GM23338 (cell line): Measurements from ENCODE around the gene CD22. TPM values are rescaled to one million over a fixed set of nuclear protein-coding genes. Genes with fewer than 3 reads are reported as not detected.

ENCODE experiments used
- ATAC-seq: fragments of 200-7000 bp; cut with Tn5 transposase; 3 replicates; pipeline ENCODE4 v1.9.1; 2020
- DNase-seq: peaks from one replicate; pipeline ENCODE4 v3.0.0-alpha.2; 2015; ENCODE audit warnings: low spot score
- H2AFZ ChIP-seq: fragments of 200-600 bp; sonication (generic); 2 replicates; pipeline ENCODE4 v1.8.0; 2016; ENCODE audit warnings: antibody characterized with exemption, mild to moderate bottlenecking, moderate library complexity
- H3F3A ChIP-seq: fragments of 200-600 bp; sonication (generic); replicated peaks from 2 replicates; pipeline ENCODE4 v1.8.0; 2017; ENCODE audit warnings: antibody characterized with exemption, mixed run types, low read depth
- H3K27ac ChIP-seq: fragments of 200-600 bp; sonication (generic); 2 replicates; pipeline ENCODE4 v1.6.1; 2016; ENCODE audit warnings: low read depth
- H3K27me3 ChIP-seq: fragments of 200-600 bp; sonication (generic); 2 replicates; pipeline ENCODE4 v1.8.0; 2016; ENCODE audit warnings: mild to moderate bottlenecking, mixed run types, moderate library complexity; ENCODE audit not compliant: insufficient read depth
- H3K36me3 ChIP-seq: fragments of 200-600 bp; sonication (generic); 2 replicates; pipeline ENCODE4 v1.8.0; 2016; ENCODE audit warnings: mild to moderate bottlenecking; ENCODE audit not compliant: insufficient read depth
- H3K4me1 ChIP-seq: fragments of 200-600 bp; sonication (generic); 2 replicates; pipeline ENCODE4 v1.8.0; 2016; ENCODE audit warnings: mild to moderate bottlenecking, moderate library complexity; ENCODE audit not compliant: insufficient read depth
- H3K4me2 ChIP-seq: fragments of 200-600 bp; sonication (generic); 2 replicates; pipeline ENCODE4 v1.7.1; 2017; ENCODE audit warnings: mixed run types
- H3K4me3 ChIP-seq: fragments of 200-600 bp; sonication (generic); 2 replicates; pipeline ENCODE4 v1.6.1; 2016; ENCODE audit warnings: mixed run types
- H3K79me2 ChIP-seq: fragments of 200-600 bp; sonication (generic); replicated peaks from 2 replicates; pipeline ENCODE4 v1.8.0; 2017; ENCODE audit warnings: mild to moderate bottlenecking; ENCODE audit not compliant: insufficient read depth
- H3K9me2 ChIP-seq: fragments of 200-600 bp; sonication (generic); 2 replicates; pipeline ENCODE4 v1.8.0; 2017; ENCODE audit not compliant: insufficient read depth
- H4K20me1 ChIP-seq: fragments of 200-600 bp; sonication (generic); replicated peaks from 2 replicates; pipeline ENCODE4 v1.8.0; 2017; ENCODE audit warnings: mild to moderate bottlenecking; ENCODE audit not compliant: insufficient read depth
- H3K27ac Mint-ChIP-seq: 2 replicates; pipeline ENCODE4 v1.8.0; 2020; ENCODE audit warnings: inconsistent platforms, mild to moderate bottlenecking, moderate library complexity, mixed read lengths
- H3K27me3 Mint-ChIP-seq: 3 replicates; pipeline ENCODE4 v1.8.0; 2022; ENCODE audit warnings: low read depth, mild to moderate bottlenecking, moderate library complexity, mixed read lengths, inconsistent platforms; ENCODE audit not compliant: insufficient read depth, poor library complexity
- H3K36me3 Mint-ChIP-seq: 3 replicates; pipeline ENCODE4 v1.8.0; 2021; ENCODE audit warnings: low read depth, mild to moderate bottlenecking, inconsistent platforms, moderate library complexity, mixed read lengths
- H3K4me1 Mint-ChIP-seq: 3 replicates; pipeline ENCODE4 v1.8.0; 2020; ENCODE audit warnings: mild to moderate bottlenecking, inconsistent platforms, mixed read lengths
- H3K4me3 Mint-ChIP-seq: 3 replicates; pipeline ENCODE4 v1.8.0; 2021; ENCODE audit warnings: moderate library complexity, mild to moderate bottlenecking, inconsistent platforms, mixed read lengths
- H3K9me3 Mint-ChIP-seq: 3 replicates; pipeline ENCODE4 v1.8.0; 2020; ENCODE audit warnings: moderate library complexity, mild to moderate bottlenecking, inconsistent platforms, mixed read lengths
- CREB1 ChIP-seq: fragments of 250-450 bp; sonication (Bioruptor Pico); IDR thresholded peaks from 2 replicates; pipeline ENCODE4 v1.5.0; 2020; ENCODE audit warnings: low read depth, mild to moderate bottlenecking, moderate library complexity
- EZH2 ChIP-seq: fragments of 200-600 bp; sonication (generic); IDR thresholded peaks from one replicate; pipeline ENCODE4 v1.8.0; 2017; ENCODE audit warnings: antibody characterized with exemption, mild to moderate bottlenecking, low read depth; ENCODE audit not compliant: unreplicated experiment
- JUNB ChIP-seq: IDR thresholded peaks from one replicate; pipeline ENCODE4 v1.6.1; 2016; ENCODE audit warnings: antibody characterized with exemption; ENCODE audit not compliant: unreplicated experiment
- POLR2AphosphoS5 ChIP-seq: IDR thresholded peaks from 2 replicates; pipeline ENCODE4 v1.6.1; 2016; ENCODE audit warnings: antibody characterized with exemption, low read depth
- STAT1 ChIP-seq: IDR thresholded peaks from one replicate; pipeline ENCODE4 v1.6.1; 2016; ENCODE audit warnings: antibody characterized with exemption; ENCODE audit not compliant: unreplicated experiment
- ZNF331 ChIP-seq: fragments of 250-450 bp; sonication (Bioruptor Pico); IDR thresholded peaks from 2 replicates; pipeline ENCODE4 v1.5.0; 2020; ENCODE audit warnings: low read depth, mild to moderate bottlenecking, moderate library complexity
- polyA plus RNA-seq: library from polyadenylated mRNA; unstranded; fragments of >200 nt; fragmentation: Nextera tagmentation; extraction: Ambion mirVana; gene quantifications from 2 replicates; pipeline ENCODE4 v1.2.1, GENCODE V29; 2016
- total RNA-seq: library from RNA; depleted of rRNA; stranded (reverse); fragments of >200 nt; shearing (Covaris generic); gene quantifications from 2 replicates; pipeline ENCODE4 v1.2.3, GENCODE V29; 2014
- TF ChIP-seq, protein P1 (sequence below): IDR thresholded peaks from 2 replicates; pipeline ENCODE4 v1.6.1; 2016; ENCODE audit warnings: antibody characterized with exemption
- TF ChIP-seq, protein P2 (sequence below): fragments of 250-450 bp; sonication (Bioruptor Pico); IDR thresholded peaks from 2 replicates; pipeline ENCODE4 v1.5.0; 2020; ENCODE audit warnings: mild to moderate bottlenecking, moderate library complexity
- TF ChIP-seq, protein P3 (sequence below): IDR thresholded peaks from one replicate; pipeline ENCODE4 v1.6.1; 2018; ENCODE audit warnings: antibody characterized with exemption; ENCODE audit not compliant: unreplicated experiment

Gene CD22
- total and polyA plus RNA-seq, 2 experiments from 2014 or later: 0.10 to 0.32 TPM

DNA sequence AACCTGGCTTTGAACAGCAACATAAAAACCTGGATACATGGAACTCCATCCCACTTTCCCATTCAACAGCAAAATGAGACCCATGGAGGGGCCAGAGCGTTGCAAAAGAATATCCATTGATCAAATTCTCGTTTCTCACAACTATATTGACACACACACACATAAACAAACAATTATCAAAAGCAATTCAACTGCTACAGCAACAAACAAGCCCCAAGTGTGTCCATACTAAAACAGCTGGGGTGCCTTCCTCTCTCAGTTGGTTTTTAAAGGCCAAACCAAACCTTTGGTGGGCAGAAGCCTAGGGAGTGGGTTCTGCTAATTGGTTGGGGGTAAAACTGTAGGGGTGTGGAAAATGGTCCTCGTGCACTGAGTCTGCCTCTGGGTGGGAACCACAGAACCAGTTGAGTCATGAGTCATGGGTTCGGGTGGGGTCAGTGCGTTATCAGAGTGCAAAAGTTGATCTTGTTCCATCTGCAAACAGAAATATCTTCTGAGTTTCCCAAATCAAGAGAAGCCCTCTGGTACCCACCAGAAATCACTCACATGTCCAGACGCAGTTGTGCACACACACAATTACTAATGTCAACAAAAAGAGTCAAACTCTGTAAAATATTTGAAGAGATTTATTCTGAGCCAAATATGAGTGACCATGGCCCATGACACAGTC is 60.3 kb downstream of the CD22 start:
- Mint-ChIP-seq H3K9me3 (peaks cover 48% of the 10 kb centered on the region), H3K27me3 (no peaks in the 10 kb centered on the region), H3K27ac (no peak overlapping the region), H3K4me3 (no peak overlapping the region), H3K4me1 (no peaks in the 10 kb centered on the region), H3K36me3 (peaks cover 11% of the 10 kb centered on the region; the same call in 2 of the 3 replicates)
- Histone ChIP-seq H3K9me2 (no peaks in the 10 kb centered on the region), H4K20me1 (no peaks in the 10 kb centered on the region), H2AFZ (no peak overlapping the region), H3K36me3 (peaks cover 8% of the 10 kb centered on the region; the same call in 1 of the 2 replicates), H3K27ac (no peak overlapping the region), H3K27me3 (no peaks in the 10 kb centered on the region), H3K79me2 (no peaks in the 10 kb centered on the region), H3K4me2 (no peak overlapping the region), H3K4me1 (no peaks in the 10 kb centered on the region), H3F3A (no peaks in the 10 kb centered on the region), H3K4me3 (no peak overlapping the region)
- TF ChIP-seq JUNB (no peak), EZH2 (no peak), ZNF331 (CRISPR knock-in tag) (no peak), CREB1 (CRISPR knock-in tag) (no peak), STAT1 (no peak), POLR2AphosphoS5 (no peak)
- TF ChIP-seq, protein P1, sequence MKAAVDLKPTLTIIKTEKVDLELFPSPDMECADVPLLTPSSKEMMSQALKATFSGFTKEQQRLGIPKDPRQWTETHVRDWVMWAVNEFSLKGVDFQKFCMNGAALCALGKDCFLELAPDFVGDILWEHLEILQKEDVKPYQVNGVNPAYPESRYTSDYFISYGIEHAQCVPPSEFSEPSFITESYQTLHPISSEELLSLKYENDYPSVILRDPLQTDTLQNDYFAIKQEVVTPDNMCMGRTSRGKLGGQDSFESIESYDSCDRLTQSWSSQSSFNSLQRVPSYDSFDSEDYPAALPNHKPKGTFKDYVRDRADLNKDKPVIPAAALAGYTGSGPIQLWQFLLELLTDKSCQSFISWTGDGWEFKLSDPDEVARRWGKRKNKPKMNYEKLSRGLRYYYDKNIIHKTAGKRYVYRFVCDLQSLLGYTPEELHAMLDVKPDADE: no peak
- TF ChIP-seq, protein P2, sequence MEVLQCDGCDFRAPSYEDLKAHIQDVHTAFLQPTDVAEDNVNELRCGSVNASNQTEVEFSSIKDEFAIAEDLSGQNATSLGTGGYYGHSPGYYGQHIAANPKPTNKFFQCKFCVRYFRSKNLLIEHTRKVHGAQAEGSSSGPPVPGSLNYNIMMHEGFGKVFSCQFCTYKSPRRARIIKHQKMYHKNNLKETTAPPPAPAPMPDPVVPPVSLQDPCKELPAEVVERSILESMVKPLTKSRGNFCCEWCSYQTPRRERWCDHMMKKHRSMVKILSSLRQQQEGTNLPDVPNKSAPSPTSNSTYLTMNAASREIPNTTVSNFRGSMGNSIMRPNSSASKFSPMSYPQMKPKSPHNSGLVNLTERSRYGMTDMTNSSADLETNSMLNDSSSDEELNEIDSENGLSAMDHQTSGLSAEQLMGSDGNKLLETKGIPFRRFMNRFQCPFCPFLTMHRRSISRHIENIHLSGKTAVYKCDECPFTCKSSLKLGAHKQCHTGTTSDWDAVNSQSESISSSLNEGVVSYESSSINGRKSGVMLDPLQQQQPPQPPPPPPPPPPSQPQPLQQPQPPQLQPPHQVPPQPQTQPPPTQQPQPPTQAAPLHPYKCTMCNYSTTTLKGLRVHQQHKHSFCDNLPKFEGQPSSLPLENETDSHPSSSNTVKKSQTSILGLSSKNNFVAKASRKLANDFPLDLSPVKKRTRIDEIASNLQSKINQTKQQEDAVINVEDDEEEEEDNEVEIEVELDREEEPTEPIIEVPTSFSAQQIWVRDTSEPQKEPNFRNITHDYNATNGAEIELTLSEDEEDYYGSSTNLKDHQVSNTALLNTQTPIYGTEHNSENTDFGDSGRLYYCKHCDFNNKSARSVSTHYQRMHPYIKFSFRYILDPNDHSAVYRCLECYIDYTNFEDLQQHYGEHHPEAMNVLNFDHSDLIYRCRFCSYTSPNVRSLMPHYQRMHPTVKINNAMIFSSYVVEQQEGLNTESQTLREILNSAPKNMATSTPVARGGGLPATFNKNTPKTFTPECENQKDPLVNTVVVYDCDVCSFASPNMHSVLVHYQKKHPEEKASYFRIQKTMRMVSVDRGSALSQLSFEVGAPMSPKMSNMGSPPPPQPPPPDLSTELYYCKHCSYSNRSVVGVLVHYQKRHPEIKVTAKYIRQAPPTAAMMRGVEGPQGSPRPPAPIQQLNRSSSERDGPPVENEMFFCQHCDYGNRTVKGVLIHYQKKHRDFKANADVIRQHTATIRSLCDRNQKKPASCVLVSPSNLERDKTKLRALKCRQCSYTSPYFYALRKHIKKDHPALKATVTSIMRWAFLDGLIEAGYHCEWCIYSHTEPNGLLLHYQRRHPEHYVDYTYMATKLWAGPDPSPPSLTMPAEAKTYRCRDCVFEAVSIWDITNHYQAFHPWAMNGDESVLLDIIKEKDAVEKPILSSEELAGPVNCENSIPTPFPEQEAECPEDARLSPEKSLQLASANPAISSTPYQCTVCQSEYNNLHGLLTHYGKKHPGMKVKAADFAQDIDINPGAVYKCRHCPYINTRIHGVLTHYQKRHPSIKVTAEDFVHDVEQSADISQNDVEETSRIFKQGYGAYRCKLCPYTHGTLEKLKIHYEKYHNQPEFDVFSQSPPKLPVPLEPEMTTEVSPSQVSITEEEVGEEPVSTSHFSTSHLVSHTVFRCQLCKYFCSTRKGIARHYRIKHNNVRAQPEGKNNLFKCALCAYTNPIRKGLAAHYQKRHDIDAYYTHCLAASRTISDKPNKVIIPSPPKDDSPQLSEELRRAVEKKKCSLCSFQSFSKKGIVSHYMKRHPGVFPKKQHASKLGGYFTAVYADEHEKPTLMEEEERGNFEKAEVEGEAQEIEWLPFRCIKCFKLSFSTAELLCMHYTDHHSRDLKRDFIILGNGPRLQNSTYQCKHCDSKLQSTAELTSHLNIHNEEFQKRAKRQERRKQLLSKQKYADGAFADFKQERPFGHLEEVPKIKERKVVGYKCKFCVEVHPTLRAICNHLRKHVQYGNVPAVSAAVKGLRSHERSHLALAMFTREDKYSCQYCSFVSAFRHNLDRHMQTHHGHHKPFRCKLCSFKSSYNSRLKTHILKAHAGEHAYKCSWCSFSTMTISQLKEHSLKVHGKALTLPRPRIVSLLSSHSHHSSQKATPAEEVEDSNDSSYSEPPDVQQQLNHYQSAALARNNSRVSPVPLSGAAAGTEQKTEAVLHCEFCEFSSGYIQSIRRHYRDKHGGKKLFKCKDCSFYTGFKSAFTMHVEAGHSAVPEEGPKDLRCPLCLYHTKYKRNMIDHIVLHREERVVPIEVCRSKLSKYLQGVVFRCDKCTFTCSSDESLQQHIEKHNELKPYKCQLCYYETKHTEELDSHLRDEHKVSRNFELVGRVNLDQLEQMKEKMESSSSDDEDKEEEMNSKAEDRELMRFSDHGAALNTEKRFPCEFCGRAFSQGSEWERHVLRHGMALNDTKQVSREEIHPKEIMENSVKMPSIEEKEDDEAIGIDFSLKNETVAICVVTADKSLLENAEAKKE (CRISPR knock-in tag): no peak
- TF ChIP-seq, protein P3, sequence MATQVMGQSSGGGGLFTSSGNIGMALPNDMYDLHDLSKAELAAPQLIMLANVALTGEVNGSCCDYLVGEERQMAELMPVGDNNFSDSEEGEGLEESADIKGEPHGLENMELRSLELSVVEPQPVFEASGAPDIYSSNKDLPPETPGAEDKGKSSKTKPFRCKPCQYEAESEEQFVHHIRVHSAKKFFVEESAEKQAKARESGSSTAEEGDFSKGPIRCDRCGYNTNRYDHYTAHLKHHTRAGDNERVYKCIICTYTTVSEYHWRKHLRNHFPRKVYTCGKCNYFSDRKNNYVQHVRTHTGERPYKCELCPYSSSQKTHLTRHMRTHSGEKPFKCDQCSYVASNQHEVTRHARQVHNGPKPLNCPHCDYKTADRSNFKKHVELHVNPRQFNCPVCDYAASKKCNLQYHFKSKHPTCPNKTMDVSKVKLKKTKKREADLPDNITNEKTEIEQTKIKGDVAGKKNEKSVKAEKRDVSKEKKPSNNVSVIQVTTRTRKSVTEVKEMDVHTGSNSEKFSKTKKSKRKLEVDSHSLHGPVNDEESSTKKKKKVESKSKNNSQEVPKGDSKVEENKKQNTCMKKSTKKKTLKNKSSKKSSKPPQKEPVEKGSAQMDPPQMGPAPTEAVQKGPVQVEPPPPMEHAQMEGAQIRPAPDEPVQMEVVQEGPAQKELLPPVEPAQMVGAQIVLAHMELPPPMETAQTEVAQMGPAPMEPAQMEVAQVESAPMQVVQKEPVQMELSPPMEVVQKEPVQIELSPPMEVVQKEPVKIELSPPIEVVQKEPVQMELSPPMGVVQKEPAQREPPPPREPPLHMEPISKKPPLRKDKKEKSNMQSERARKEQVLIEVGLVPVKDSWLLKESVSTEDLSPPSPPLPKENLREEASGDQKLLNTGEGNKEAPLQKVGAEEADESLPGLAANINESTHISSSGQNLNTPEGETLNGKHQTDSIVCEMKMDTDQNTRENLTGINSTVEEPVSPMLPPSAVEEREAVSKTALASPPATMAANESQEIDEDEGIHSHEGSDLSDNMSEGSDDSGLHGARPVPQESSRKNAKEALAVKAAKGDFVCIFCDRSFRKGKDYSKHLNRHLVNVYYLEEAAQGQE: no peak
- ATAC-seq: no peak
- no peak for DNase-seq
